GM06990 (cell line): ENCODE data around the gene NKIRAS2.

ENCODE experiments used
- DNase-seq: peaks from one replicate; pipeline ENCODE4 v3.0.0-alpha.2; 2011; ENCODE audit not compliant: insufficient read length; ENCODE audit errors: extremely low read depth
- H3K27me3 ChIP-seq: replicated peaks from 2 replicates; pipeline ENCODE4 v1.6.0; 2011; ENCODE audit warnings: low read length; ENCODE audit not compliant: control insufficient read depth, insufficient read depth
- H3K36me3 ChIP-seq: 2 replicates; pipeline ENCODE4 v1.5.1; 2011; ENCODE audit warnings: low read length; ENCODE audit not compliant: control insufficient read depth, insufficient read depth
- H3K4me3 ChIP-seq: replicated peaks from 2 replicates; pipeline ENCODE4 v1.5.1; 2011; ENCODE audit warnings: low read depth, mild to moderate bottlenecking, control low read depth, low read length
- TF ChIP-seq, protein P1 (sequence below): IDR thresholded peaks from 2 replicates; pipeline ENCODE4 v1.5.1; 2011; ENCODE audit warnings: low read length, control low read depth, mild to moderate bottlenecking, inconsistent platforms; ENCODE audit not compliant: insufficient read depth, poor library complexity, severe bottlenecking

NKIRAS2 gene

DNA sequence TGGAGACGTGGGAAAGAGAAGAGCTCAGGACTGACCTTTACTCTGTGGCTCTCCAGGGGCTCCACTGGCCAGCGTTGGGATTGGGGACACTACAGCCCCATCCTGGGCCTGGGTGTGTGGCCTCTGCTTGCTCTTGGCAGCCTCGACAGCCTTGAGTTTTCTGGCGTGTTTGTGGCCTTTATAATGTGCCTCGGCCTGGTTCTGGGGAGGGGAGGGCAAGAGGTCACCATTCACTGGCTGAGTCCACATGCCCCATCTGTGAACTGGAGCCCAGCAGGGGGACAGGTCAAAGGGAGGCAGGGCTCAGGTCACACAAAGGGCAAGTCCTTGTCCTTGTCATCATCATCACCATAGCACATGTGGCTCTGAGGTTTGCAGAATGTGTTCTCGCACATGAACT is 11.7 kb downstream of the NKIRAS2 start:
- Histone ChIP-seq H3K36me3 (no peaks in the 10 kb centered on the region), H3K4me3 (no peak overlapping the region), H3K27me3 (no peaks in the 10 kb centered on the region)
- no peak for DNase-seq
- TF ChIP-seq, protein P1, sequence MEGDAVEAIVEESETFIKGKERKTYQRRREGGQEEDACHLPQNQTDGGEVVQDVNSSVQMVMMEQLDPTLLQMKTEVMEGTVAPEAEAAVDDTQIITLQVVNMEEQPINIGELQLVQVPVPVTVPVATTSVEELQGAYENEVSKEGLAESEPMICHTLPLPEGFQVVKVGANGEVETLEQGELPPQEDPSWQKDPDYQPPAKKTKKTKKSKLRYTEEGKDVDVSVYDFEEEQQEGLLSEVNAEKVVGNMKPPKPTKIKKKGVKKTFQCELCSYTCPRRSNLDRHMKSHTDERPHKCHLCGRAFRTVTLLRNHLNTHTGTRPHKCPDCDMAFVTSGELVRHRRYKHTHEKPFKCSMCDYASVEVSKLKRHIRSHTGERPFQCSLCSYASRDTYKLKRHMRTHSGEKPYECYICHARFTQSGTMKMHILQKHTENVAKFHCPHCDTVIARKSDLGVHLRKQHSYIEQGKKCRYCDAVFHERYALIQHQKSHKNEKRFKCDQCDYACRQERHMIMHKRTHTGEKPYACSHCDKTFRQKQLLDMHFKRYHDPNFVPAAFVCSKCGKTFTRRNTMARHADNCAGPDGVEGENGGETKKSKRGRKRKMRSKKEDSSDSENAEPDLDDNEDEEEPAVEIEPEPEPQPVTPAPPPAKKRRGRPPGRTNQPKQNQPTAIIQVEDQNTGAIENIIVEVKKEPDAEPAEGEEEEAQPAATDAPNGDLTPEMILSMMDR: no peak

- Histone ChIP-seq H3K4me3 (no peak overlapping the region), H3K27me3 (no peaks in the 10 kb centered on the region), H3K36me3 (no peaks in the 10 kb centered on the region)
- no peak for DNase-seq
- TF ChIP-seq, protein P1: no peak
Measured at GRCh38 chr17:42034059-42034458, 14.2 kb downstream of the NKIRAS2 start.

DNA sequence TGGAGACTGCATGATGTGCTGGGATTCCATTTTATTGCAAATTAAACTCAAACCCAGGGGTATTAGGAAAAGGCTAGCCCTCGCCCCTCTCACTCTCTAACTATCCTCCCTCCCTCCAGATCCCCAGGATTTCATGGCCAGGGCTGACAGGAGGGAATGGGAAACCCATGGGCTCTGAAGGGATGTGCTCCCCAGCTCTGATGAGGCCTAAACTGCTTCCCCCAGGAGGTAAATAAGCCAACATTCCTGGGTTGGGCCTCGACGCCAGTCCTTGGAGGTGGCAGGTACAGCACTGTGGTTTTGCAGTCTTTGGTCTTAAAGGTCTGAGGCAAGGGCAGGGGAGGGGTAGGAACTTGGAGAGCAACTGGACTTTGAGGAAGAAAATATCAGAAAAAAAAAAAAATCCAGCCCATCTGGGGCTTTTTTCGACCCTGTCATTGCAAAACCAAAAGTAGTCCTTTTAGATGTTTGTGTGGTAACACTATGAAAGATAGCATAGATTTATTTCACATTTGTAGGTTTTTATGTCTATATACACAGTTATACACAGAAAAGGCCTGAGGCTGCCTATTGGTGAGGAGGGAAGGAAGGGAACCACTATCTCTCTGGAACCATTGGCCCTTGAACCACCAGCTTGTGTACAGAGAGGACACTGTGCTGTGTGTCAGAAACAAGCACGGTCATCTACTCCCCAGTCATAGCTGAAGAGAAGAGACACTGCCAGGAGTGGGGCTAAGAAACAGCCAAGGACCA is 18.5 kb downstream of the NKIRAS2 start:
- Histone ChIP-seq H3K4me3 (no peak overlapping the region), H3K36me3 (no peaks in the 10 kb centered on the region), H3K27me3 (no peaks in the 10 kb centered on the region; the same call in 1 of the 2 replicates)
- TF ChIP-seq, protein P1: no peak
- no peak for DNase-seq

DNA sequence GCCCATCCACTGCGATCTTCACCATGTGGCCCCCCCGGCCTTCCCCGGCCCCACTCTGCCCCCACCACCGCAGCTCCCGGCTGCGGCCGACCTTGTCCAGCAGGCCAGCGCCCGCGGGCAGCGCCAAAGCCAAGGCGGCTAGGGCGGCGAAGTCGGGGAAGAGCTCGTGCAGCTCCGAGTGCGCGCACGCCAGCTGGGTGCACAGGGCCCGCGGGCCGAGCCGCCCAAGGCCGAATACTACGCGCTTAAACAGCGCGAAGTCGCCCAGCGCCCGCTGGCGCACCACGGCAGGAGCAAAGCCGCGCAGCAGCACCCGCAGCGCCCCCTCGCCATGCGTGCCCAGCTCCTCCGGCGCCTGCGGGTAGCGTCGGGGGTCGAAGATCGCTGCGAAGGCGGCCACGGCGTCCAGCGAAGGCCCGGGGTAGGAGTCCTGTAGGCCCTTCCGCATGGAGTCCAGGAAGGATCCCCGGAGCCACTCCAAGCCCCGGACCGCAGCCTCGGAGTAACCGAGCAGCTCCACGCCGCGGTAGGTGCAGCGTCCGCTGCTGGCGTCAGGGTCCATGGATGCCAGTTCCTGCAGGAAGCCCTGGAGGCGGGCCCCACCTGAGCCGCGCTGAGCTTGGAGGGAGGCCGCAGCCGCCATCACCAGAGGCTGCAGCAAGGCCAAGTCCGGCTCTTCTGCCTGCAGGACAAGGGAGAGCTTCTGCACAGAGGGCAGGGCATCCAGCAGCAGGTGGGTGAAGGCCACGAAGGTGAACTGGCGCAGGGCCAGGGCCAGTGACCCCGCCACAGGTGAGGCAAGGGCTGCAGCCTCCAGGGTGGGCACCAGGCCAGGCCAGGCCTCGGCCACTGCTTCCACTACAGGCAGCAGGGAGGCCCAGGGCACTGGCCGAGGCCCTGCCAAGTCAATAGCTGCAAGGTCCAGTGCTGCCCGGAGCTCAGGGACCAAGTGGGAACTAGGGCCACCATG is 20.2 kb downstream of the NKIRAS2 start:
- H3K4me3 ChIP-seq: no peak overlapping the region
- H3K36me3 ChIP-seq: no peaks in the 10 kb centered on the region
- no peak for DNase-seq
- no peaks in the 10 kb centered on the region; the same call in 1 of the 2 replicates for H3K27me3 ChIP-seq
- TF ChIP-seq, protein P1: no peak

- Histone ChIP-seq H3K4me3 (no peak overlapping the region), H3K27me3 (no peaks in the 10 kb centered on the region; the same call in 1 of the 2 replicates), H3K36me3 (no peaks in the 10 kb centered on the region)
- TF ChIP-seq, protein P1: no peak
- DNase-seq: no peak
Measured at GRCh38 chr17:42040818-42041217, 20.9 kb downstream of the NKIRAS2 start.
